Hepatocyte (in vitro differentiated cells): Measurements from ENCODE around the gene CNEP1R1. TPM values are rescaled to one million over a fixed set of nuclear protein-coding genes. Genes with fewer than 3 reads are reported as not detected.

Experiments
- DNase-seq: peaks from one replicate; pipeline ENCODE4 v3.0.0-alpha.2; 2016; ENCODE audit warnings: low spot score
- H2AFZ ChIP-seq: fragments of 200-600 bp; sonication (generic); 2 replicates; pipeline ENCODE4 v1.6.0; 2016; ENCODE audit warnings: antibody characterized with exemption, mild to moderate bottlenecking
- H3K27ac ChIP-seq: fragments of 200-600 bp; sonication (generic); 2 replicates; pipeline ENCODE4 v1.5.1; 2016; ENCODE audit warnings: mild to moderate bottlenecking
- H3K27me3 ChIP-seq: fragments of 200-600 bp; sonication (generic); 2 replicates; pipeline ENCODE4 v1.6.1; 2016
- H3K36me3 ChIP-seq: fragments of 200-600 bp; sonication (generic); replicated peaks from 2 replicates; pipeline ENCODE4 v1.5.1; 2016; ENCODE audit warnings: low read depth; ENCODE audit not compliant: insufficient read depth
- H3K4me1 ChIP-seq: fragments of 200-600 bp; sonication (generic); 2 replicates; pipeline ENCODE4 v1.5.1; 2016; ENCODE audit warnings: mild to moderate bottlenecking, moderate library complexity; ENCODE audit not compliant: insufficient read depth
- H3K4me2 ChIP-seq: fragments of 200-600 bp; sonication (generic); 2 replicates; pipeline ENCODE4 v1.6.0; 2016
- H3K4me3 ChIP-seq: fragments of 200-600 bp; sonication (generic); 2 replicates; pipeline ENCODE4 v1.5.1; 2016; ENCODE audit warnings: mild to moderate bottlenecking
- H3K79me2 ChIP-seq: fragments of 200-600 bp; sonication (generic); 2 replicates; pipeline ENCODE4 v1.6.0; 2017; ENCODE audit warnings: mild to moderate bottlenecking
- H3K9me2 ChIP-seq: fragments of 200-600 bp; sonication (generic); replicated peaks from 2 replicates; pipeline ENCODE4 v1.6.0; 2017; ENCODE audit warnings: mild to moderate bottlenecking; ENCODE audit not compliant: insufficient read depth
- H3K9me3 ChIP-seq: fragments of 200-600 bp; sonication (generic); 2 replicates; pipeline ENCODE4 v1.5.1; 2016; ENCODE audit warnings: low read depth, mild to moderate bottlenecking
- H4K20me1 ChIP-seq: fragments of 200-600 bp; sonication (generic); 2 replicates; pipeline ENCODE4 v1.6.0; 2016; ENCODE audit warnings: mild to moderate bottlenecking; ENCODE audit not compliant: insufficient read depth, poor library complexity, severe bottlenecking
- CTCF ChIP-seq: fragments of 200-600 bp; sonication (generic); IDR thresholded peaks from 2 replicates; pipeline ENCODE4 v1.5.1; 2016; ENCODE audit warnings: antibody characterized with exemption, mild to moderate bottlenecking; ENCODE audit not compliant: poor library complexity
- EZH2 ChIP-seq: fragments of 200-600 bp; sonication (generic); IDR thresholded peaks from 2 replicates; pipeline ENCODE4 v1.6.1; 2016; ENCODE audit warnings: antibody characterized with exemption, mild to moderate bottlenecking, borderline replicate concordance
- EZH2phosphoT487 ChIP-seq: fragments of 200-600 bp; sonication (generic); IDR thresholded peaks from one replicate; pipeline ENCODE4 v1.6.1; 2018; ENCODE audit warnings: antibody characterized with exemption, mild to moderate bottlenecking, low read depth, moderate library complexity; ENCODE audit not compliant: unreplicated experiment, severe bottlenecking
- WGBS: methylation state at CpG from one replicate; pipeline ENCODE4 v1.1.6; 2016; ENCODE audit warnings: low lambda C conversion rate; ENCODE audit errors: missing lambda C conversion rate; 5-methylcytosine and 5-hydroxymethylcytosine counted together
- polyA plus RNA-seq: library from polyadenylated mRNA; unstranded; fragments of >200 nt; fragmentation: Nextera tagmentation; extraction: Ambion mirVana; gene quantifications from 2 replicates; pipeline ENCODE4 v1.2.1, GENCODE V29; 2016
- total RNA-seq: library from RNA; depleted of rRNA; stranded (reverse); fragments of >200 nt; gene quantifications from 2 replicates; pipeline ENCODE4 v1.2.3, GENCODE V29; 2014

The CNEP1R1 gene
- total and polyA plus RNA-seq, 2 experiments from 2014 or later: 23.9 to 25.8 TPM

DNA sequence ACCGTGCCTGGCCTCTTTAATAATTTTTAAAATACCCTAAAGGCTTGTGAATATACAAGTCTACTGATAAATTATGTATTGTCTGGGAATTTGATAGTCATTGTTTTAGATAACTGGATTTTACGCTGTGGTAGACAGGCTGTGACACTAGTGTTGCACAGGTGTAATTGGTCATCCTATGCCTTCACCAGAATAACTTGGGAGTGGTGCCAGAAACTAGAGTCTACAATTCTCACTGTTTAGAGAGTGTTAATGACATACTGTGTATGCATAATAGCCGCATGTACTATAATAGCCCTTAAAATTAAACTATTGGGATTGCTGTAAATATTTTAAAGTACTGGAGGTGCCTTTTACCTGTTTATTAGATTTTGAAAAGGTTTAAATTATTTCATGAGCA lies 11.4 kb downstream of the CNEP1R1 start:
- Histone ChIP-seq H3K27ac (peak overlapping the region; percentile 32), H3K4me1 (peaks cover 29% of the 10 kb centered on the region), H3K4me2 (no peak overlapping the region), H3K27me3 (no peaks in the 10 kb centered on the region), H2AFZ (no peak overlapping the region), H3K36me3 (no peaks in the 10 kb centered on the region), H3K9me2 (no peaks in the 10 kb centered on the region), H3K9me3 (no peaks in the 10 kb centered on the region), H4K20me1 (no peaks in the 10 kb centered on the region), H3K4me3 (no peak overlapping the region), H3K79me2 (no peaks in the 10 kb centered on the region)
- no peak for DNase-seq
- TF ChIP-seq CTCF (no peak), EZH2 (no peak), EZH2phosphoT487 (no peak)
- WGBS: 83% methylated on average over 3 of the region's 3 CpGs

GRCh38 chr16:50037662-50038220 lies 12.7 kb downstream of the CNEP1R1 start:
- Histone ChIP-seq H3K36me3 (no peaks in the 10 kb centered on the region), H3K27ac (peak overlapping the region; percentile 57), H3K4me2 (no peak overlapping the region), H3K79me2 (no peaks in the 10 kb centered on the region), H3K9me3 (no peaks in the 10 kb centered on the region), H3K4me3 (no peak overlapping the region), H3K4me1 (peaks cover 29% of the 10 kb centered on the region), H4K20me1 (no peaks in the 10 kb centered on the region), H3K27me3 (no peaks in the 10 kb centered on the region), H3K9me2 (no peaks in the 10 kb centered on the region), H2AFZ (no peak overlapping the region)
- no peak for DNase-seq
- TF ChIP-seq EZH2phosphoT487 (no peak), EZH2 (no peak), CTCF (no peak)
- 62% methylated on average over 2 of the region's 2 CpGs for WGBS

DNA sequence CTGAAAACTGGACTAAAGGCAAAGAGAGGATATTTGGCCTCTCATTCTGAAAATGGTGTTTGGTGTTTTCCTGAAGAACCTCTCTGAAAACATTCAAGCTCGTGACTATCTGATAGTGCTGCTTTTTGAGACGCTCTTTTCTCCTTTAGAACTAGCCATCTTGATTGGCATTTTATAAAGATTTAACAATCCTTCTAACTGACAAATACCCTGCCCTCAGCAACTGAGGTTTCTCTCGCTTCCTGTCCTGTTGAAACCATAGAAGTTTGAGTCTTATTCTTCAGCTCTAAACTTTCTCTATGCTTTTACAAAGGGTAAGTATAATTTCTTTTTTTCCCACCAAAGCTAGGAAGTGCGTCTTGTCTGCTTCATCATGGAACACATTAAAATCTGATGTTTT lies 13.3 kb downstream of the CNEP1R1 start:
- Histone ChIP-seq H3K9me2 (no peaks in the 10 kb centered on the region), H3K4me3 (no peak overlapping the region), H3K27me3 (no peaks in the 10 kb centered on the region), H3K4me2 (no peak overlapping the region), H3K79me2 (no peaks in the 10 kb centered on the region), H3K4me1 (peaks cover 29% of the 10 kb centered on the region), H3K9me3 (no peaks in the 10 kb centered on the region), H4K20me1 (no peaks in the 10 kb centered on the region), H3K27ac (peak overlapping the region; percentile 57), H3K36me3 (no peaks in the 10 kb centered on the region), H2AFZ (no peak overlapping the region)
- 78% methylated on average over 4 of the region's 4 CpGs for WGBS
- TF ChIP-seq EZH2: no peak
- no peak for TF ChIP-seq EZH2phosphoT487
- DNase-seq: no peak

DNA sequence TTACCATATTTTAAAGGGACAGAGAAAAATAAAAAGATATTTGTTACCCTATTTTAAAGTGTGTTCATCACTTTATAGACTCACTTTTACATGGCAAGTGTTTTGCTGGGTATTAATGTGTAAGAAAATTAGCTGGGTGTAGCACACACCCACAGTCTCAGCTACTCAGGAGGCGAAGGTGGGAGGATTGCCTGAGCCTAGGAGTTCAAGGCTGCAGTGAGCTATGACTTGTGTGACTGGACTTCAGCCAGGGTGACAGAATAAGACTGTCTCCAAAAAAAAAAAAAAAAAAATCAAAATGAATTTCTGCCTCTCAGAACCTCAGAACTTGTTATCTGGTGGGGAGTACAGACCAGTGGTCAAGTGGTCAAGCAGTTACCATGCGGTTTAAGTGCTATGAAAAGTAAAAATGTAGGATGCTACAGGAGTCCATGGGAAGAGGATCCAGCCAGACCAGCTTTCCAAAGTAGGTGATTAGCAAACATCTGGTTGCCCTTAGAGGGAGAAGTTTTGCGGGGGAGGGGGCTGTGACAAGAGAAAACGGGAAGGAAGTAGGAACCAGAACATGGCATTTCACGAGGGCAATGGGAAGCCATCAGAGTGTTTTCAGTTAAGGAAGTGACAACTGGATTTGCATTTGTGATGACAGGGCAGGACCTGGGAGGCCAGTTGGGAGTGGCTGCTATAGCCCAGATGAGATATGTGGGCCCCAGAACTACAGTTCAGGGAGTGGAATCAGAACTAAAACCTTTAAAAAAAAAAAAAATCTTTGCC lies 13.9 kb downstream of the CNEP1R1 start:
- Histone ChIP-seq H3K4me3 (no peak overlapping the region), H3K9me3 (no peaks in the 10 kb centered on the region), H3K27me3 (no peaks in the 10 kb centered on the region), H3K27ac (peak overlapping the region; percentile 57), H3K4me2 (no peak overlapping the region), H3K9me2 (no peaks in the 10 kb centered on the region), H2AFZ (no peak overlapping the region), H4K20me1 (no peaks in the 10 kb centered on the region), H3K4me1 (peaks cover 29% of the 10 kb centered on the region), H3K36me3 (no peaks in the 10 kb centered on the region), H3K79me2 (no peaks in the 10 kb centered on the region)
- 60% methylated on average over 5 of the region's 5 CpGs for WGBS
- TF ChIP-seq EZH2phosphoT487 (no peak), CTCF (no peak), EZH2 (no peak)
- peak; percentile 19 for DNase-seq
